ENCODE data around the gene DLX1. TPM values are rescaled to one million over a fixed set of nuclear protein-coding genes. Genes with fewer than 3 reads are reported as not detected.
"Not testable (repeated sequence)": the region's sequence is repeated elsewhere in the genome, so short reads cannot be mapped to it uniquely, and the experiment has no call there.

Gene DLX1
- total RNA-seq, 1 donor from 2014 or later, result under 0.01 TPM

DNA sequence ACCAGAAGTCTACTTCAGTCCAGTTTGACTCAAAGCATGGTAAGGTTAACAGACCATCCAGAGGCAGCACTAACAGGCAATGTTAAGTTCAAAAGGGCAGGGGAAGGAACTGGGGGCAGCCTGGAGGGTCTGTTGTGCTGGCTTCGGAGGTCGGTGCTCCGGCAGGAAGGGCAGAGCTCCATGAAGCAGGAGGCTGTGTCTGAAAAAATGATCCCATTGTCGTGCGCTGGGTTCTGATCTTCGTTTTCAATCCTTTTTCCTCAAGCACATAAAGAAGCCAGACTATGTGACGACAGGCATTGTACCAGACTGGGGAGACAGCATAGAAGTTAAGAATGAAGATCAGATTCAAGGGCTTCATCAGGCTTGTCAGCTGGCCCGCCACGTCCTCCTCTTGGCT, 21.9 kb upstream of the DLX1 start:
- no peak for DNase-seq (ENCODE audit: low read depth in 2 of 2)

DNA sequence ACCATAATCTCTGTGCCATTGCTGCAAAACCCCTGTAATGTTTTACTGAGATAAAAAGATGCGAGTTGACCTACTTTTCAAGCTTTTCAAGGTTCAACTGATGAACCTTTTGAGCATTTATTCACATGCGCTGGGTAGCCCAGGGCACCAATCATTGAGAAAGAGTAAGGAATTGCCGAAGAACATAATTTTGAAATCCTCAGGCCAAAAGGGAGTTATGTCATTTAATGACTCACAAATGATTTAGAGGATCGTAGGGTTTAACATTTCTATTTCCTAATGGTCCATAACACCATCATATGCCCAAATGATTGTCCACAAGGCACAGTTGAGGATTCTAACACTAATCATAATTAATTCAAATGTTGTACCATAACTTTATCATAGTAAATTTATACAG, 20.2 kb upstream of the DLX1 start:
- no peak for DNase-seq (ENCODE audit: low read depth in 2 of 2)

GRCh38 chr2:172066394-172066886, 18.9 kb upstream of the DLX1 start:
- no peak for DNase-seq (ENCODE audit: low read depth in 2 of 2)

DNA sequence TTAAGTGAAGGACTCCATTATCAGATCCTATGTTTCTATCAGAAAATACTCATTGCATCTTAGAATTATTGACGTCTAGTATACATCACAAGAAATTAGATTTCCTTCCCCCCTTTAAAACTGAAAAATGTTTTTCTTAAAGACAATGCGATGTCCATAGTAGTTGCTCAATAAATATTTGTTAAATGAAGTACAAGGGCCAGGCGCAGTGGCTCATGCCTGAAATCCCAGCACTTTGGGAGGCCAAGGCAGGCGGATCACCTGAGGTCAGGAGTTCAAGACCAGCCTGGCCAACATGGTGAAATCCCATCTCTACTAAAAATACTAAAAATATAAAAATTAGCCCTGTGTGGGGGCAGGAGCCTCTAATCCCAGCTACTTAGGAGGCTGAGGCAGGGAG, 17.4 kb upstream of the DLX1 start:
- DNase-seq (ENCODE audit: low read depth in 2 of 2), result not testable (repeated sequence)

DNA sequence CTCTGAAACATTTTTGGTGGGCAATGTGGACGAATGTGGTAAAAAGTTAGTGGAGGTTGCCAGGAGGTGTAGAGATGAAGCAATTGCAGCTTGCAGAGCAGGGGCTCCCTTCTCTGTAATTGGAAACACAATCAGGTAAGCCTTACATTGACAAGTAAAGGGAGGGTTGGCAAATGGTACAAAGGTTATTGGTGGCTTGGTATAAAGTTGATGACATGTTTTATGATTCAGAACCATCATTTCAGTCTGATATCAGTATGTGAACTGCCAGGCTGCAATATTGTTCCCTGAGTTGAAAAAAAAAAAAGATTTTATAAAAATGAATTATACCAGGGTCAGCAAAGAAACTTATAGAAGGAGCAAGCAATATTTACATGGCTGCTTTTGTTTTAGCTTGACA, 14.4 kb upstream of the DLX1 start:
- no peak for DNase-seq (ENCODE audit: low read depth in 2 of 2)

DNA sequence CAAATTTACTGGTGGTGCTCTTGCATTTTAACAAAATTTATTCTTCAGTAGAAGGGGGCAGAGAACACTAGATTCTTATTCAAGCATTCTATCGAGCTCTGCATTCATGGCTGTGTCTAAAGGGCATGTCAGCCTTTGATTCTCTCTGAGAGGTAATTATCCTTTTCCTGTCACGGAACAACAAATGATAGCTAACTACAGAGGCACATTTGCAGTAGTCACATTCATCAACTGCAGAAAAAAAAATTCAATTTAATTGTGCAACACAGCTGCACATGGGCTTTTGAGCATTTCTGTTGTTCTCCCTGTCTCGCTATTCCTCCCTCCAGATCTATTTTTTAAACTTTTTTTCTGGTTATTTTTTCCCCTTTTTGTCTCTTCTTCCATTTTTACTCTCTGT, 13.0 kb upstream of the DLX1 start:
- no peak for DNase-seq (ENCODE audit: low read depth in 2 of 2)

- no peak for DNase-seq (ENCODE audit: low read depth in 2 of 2)
Measured at GRCh38 chr2:172072706-172073105, 12.6 kb upstream of the DLX1 start.

- no peak for DNase-seq (ENCODE audit: low read depth in 2 of 2)
Measured at GRCh38 chr2:172073518-172073917, 11.8 kb upstream of the DLX1 start.

GRCh38 chr2:172074254-172074653, 11.1 kb upstream of the DLX1 start:
- no peak for DNase-seq (ENCODE audit: low read depth in 2 of 2)

GRCh38 chr2:172079416-172079815, 5.9 kb upstream of the DLX1 start:
- DNase-seq (ENCODE audit: low read depth in 2 of 2), result no peak

GRCh38 chr2:172079838-172080640, 5.3 kb upstream of the DLX1 start:
- DNase-seq (ENCODE audit: low read depth in 2 of 2), result no peak

DNA sequence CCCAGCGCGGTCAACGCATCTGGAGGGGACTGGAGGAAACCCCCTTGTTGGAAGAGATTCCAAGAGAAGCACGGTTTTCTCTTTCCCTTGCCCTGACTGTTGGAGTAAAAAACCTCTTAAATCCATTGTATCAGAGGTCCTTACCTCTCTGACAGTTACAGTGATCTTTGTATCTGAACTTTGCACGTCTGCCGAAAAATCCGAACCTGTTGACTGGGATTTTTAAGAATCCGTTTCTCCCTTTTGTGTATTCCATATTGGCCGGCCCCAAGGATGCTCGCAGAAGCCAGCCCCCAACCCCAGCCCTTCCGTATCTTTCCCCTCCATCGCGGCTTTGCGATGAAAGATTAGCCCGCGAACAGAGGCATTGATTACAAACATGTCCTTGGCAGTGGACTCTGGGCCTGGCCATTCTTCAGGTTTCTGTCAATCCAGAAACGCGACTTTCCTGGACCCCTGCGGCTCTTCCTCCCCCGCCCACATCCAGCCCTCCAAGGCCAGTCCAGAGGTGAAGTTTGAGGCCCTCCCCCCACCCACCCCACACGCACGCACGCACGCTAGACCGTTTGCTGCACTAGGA, 4.6 kb upstream of the DLX1 start:
- no peak for DNase-seq (ENCODE audit: low read depth in 2 of 2)

DNA sequence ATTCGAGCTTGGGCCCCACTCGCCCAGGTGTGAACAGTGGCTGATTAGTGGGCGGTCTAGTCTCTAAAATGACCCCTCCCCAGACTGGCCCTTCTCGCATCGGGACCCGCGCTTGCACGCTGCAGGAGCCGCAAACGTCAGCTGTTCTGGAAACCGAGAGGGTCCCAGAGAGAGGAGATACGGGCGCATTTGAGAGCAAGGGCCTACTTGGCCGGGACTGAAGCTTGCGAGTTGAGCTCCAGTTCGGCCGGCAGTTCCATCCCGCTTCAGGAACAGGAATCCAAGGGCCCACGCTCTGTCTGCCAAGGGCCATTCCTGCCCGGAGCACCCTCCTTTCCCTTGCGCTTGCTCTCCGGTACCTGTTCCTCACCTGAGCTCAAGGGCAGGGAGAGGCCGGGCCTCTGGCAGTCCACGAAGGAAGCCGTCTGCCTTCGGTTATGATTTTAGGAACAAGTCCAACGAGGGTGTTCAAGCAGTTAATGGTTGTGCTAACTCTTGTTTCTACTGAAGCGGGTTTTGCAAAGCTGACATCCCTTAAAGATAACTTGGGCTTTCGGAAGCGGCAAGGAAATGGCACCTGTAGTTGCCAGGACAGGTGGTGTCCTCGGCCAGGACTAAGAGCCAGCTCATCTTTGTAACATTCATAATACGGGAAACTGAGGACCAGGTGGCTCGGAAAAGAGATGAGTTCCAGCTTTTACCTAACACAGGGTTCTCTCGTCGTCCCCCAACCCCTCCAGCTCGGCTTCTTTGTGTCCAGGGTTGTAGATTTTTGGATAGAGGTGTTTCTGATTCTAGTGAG, 3.9 kb upstream of the DLX1 start:
- no peak for DNase-seq (ENCODE audit: low read depth in 2 of 2)

- DNase-seq (ENCODE audit: low read depth in 2 of 2), result no peak
Measured at GRCh38 chr2:172082105-172082943, 3.0 kb upstream of the DLX1 start.

GRCh38 chr2:172082944-172083627, 2.2 kb upstream of the DLX1 start:
- no peak for DNase-seq (ENCODE audit: low read depth in 2 of 2)

- DNase-seq (ENCODE audit: low read depth in 2 of 2), result no peak
Measured at GRCh38 chr2:172083628-172084394, 1.5 kb upstream of the DLX1 start.

DNA sequence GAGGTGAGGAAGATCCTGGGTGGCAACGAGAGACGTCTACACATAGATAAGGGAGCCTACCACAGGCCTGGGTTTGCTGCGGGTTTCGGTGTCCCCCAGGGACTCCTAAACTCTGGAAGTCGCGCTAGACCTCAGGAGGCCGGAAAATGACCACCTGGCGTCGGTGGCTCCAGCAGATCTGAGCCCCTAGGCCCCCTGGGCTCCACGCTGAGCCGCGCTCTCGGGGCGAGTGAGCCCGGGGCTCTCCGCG, 987 bp upstream of the DLX1 start:
- no peak for DNase-seq (ENCODE audit: low read depth in 2 of 2)

DNA sequence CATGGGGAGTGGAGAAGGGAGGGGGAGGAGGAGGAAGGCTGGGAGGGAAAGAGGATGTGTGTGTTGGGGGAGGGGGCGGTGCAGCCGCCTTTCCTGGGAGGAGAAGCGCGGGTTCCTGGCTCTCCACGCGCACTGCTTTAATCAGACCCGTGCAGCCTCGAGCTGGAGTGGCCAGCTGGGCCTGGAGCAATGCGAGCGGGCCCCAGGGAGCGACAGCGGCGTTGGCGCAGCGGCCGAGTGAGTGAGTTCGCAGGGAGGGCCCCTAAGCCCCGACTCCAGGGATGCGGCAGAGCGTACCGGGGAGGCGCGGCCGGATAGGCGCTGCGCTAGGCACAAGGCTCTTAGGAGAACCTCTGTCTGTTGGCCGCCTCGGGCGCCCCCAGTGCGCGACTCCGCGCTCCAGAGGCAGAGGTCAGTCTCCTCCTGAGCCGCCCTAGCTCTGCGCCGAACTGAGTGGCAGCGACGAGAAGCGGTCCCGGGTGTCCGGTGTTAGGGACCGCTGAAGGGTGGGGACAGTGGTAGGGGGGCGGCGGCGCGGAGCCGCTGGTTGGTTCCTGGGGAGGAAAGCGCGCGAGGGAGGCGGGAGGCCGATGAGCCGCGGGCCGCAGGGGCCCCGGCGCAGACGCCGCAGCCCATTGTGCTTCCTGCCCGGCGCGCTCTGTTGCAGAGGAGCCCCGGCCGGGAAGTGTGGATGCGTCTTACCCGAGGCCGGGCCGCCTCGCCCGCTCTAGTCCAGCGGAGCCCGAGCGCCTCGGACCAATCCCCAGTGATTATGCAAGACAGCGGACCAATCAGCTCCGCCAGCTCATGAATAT, 455 bp upstream of the DLX1 start:
- DNase-seq (ENCODE audit: low read depth in 2 of 2), result peak; percentile 66 to 93
